HG02973 (cell line): ENCODE measurements around the gene ANKRD36.
"Not testable (repeated sequence)": the region's sequence is repeated elsewhere in the genome, so short reads cannot be mapped to it uniquely, and the experiment has no call there.

Experiments used
- ATAC-seq: cut with Tn5 transposase; IDR thresholded peaks from one replicate; pipeline ENCODE4 v1.9.1; 2021; ENCODE audit warnings: moderate library complexity; ENCODE audit not compliant: unreplicated experiment

ANKRD36 gene

GRCh38 chr2:97112320-97113049, 468 bp upstream of the ANKRD36 start:
- ATAC-seq = not testable (repeated sequence)

- ATAC-seq = peak; percentile 17
Measured at GRCh38 chr2:97113882-97114255, 916 bp downstream of the ANKRD36 start.

GRCh38 chr2:97129090-97129489, 16.1 kb downstream of the ANKRD36 start:
- ATAC-seq = not testable (repeated sequence)

DNA sequence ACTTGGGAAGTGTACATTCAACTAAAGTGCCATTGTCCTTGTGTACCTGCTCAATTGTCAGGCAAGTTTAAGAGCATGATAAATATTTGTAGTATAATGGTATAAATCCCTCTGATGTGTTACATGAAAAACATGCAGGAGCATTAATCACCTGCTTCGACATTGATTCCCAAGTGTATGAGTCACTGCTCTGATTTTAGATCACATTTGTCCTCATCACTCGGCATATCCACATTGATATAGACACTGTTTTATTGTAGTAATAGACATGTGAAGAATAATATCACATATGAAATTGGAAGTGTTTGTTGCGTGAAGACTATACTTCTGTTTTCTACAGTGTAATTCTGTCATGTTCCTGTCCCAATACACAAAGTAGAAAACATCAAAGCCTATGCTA, 31.1 kb downstream of the ANKRD36 start:
- not testable (repeated sequence) for ATAC-seq

DNA sequence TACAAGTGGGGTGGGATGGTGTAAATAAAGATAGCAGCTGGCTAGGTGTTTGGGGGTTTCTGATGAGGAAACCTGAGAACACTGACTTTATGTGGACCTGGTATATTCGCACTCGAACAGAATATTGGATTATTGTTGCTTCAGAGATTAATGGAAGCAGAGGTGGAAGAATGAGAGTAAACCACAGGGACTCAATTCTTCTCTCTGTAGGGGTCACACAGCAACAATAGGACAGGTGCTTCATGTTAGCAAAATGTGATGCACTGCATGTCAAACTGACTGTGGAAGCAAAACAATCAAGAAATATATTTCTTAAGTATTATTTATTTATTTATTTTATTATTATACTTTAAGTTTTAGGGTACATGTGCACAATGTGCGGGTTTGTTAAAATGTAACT, 53.6 kb downstream of the ANKRD36 start:
- not testable (repeated sequence) for ATAC-seq

DNA sequence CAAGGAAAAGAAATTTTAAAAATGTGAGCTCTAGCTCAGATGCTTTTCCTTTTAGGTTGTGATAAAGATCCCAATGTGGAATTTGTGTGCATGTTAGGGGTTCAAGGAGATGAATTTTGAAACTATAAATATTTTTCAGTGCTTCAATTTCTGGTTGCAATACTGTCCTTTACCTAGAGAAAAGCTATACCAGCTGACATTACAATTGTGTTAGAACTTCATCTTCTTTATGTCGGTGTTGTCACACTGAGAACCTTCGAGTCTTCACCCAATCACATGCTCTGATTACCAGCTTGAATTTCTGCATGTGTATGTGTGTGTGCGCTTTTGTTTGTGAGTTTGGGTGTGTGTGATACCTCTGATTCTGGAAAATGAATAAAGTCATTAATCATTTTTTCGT, 55.0 kb downstream of the ANKRD36 start:
- ATAC-seq = not testable (repeated sequence)

DNA sequence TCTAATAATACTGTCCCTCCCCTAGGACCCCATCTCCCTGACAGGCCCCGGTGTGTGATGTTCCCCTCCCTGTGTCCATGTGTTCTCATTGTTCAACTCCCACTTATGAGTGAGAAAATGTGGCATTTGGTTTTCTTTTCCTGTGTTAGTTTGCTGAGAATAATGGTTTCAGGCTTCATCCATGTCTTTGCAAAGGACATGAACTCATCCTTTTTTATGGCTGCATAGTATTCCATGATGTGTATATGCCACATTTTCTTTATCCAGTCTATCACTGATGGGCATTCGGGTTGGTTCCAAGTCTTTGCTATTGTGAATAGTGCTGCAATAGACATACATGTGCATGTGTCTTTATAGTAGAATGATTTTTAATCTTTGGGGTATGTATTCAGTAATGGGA, 55.6 kb downstream of the ANKRD36 start:
- ATAC-seq = not testable (repeated sequence)

DNA sequence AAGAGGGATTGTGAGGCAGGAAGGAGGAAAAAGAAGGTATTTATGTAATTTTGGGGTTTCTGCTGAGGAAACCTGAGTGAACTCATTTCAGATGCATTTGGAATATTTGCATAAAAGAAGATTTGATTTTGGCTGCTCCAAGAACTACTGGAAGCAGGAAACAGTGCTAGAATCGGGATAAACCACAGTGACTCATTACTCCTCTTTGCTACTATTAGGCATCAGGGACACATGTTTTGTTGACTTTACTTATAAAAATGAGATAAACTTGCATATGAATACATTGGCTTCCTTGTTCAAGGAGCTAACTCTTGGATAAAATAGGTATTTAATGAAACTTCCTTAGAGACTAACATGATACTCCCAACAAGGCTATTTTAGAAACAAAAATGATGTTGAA, 67.4 kb downstream of the ANKRD36 start:
- not testable (repeated sequence) for ATAC-seq

DNA sequence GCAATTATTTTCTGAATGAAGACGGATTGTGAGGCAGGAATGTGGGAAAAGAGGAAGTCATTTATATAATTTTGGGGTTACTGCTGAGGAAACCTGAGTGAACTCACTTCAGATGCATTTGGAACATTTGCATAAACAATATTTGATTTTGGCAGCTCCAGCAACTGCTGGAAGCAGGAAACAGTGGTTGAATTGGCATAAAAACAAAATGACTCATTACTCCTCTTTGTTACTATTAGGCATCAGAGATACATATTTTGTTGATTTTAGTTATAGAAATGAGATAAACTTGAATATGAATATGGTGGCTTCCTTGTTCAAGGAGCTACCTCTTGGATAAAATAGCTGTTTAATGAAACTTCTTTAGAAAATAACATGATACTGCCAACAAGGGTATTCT, 82.4 kb downstream of the ANKRD36 start:
- not testable (repeated sequence) for ATAC-seq

DNA sequence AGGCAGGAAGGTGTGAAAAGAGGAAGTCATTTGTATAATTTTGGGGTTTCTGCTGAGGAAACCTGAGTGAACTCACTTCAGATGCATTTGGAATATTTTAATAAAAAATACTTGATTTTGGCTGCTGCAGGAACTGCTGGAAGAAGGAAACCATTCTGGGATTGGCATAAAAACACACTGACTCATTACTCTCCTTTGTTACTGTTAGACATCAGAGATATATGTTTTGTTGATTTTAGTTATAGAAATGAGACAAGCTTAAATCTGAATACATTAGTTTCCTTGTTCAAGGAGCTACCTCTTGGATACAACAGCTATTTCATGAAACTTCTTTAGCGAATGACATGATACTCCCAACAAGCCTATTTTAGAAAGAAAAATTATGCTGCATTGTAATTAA, 84.3 kb downstream of the ANKRD36 start:
- not testable (repeated sequence) for ATAC-seq

- not testable (repeated sequence) for ATAC-seq
Measured at GRCh38 chr2:97200887-97201286, 87.9 kb downstream of the ANKRD36 start.

- ATAC-seq = not testable (repeated sequence)
Measured at GRCh38 chr2:97202643-97203250, 89.8 kb downstream of the ANKRD36 start.

- ATAC-seq = no peak
Measured at GRCh38 chr2:97210325-97210724, 97.4 kb downstream of the ANKRD36 start.

GRCh38 chr2:97215025-97215424, 102.1 kb downstream of the ANKRD36 start:
- ATAC-seq = not testable (repeated sequence)

GRCh38 chr2:97230848-97231585, 118.1 kb downstream of the ANKRD36 start:
- not testable (repeated sequence) for ATAC-seq

GRCh38 chr2:97232981-97233380, 120.0 kb downstream of the ANKRD36 start:
- not testable (repeated sequence) for ATAC-seq

- ATAC-seq = not testable (repeated sequence)
Measured at GRCh38 chr2:97233660-97234295, 120.8 kb downstream of the ANKRD36 start.

- not testable (repeated sequence) for ATAC-seq
Measured at GRCh38 chr2:97261192-97261591, 148.2 kb downstream of the ANKRD36 start.

DNA sequence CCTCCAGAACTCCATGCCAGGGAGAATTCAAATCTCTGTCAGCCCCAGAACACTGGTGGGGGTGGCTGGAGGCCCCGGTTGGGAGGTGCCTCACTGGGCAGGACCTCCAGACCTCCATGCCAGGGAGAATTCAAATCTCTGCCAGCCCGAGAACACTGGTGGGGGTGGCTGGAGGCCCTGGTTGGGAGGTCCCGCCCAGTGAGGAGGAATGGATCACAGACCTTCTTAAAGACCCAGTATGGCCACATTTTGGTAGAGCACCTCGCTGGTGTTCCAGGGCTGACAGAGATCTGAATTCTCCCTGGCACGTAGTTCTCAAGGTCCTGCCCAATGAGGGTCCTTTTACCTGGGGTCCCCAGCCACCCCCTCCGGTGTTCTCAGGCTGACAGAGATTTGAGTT, 153.5 kb downstream of the ANKRD36 start:
- not testable (repeated sequence) for ATAC-seq

DNA sequence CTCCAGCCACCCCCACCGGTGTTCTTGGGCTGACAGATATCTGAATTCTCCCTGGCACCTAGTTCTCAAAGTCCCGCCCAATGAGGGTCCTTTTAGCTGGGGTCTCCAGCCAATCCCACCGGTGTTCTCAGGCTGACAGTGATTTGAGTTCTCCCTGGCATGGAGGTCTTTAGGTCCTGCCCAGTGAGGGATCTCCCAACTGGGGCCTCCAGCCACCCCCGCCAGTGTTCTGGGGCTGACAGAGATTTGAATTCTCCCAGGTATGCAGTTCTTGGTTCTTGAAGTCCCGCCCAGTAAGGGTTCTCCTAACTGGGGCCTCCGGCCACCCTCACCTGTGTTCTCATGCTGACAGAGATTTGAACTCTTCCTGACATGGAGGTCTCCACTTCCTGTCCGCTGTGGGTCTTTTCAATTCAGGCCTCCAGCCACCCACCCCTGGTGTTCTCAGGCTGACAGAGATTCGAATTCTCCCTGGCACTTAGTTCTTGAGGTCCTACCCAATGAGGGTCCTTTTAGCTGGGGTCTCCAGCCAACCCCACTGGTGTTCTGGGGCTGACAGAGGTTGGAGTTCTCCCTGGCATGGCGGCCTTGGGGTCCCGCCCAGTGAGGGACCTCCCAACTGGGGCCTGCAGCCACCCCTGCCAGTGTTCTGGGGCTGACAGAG, 154.6 kb downstream of the ANKRD36 start:
- no peak for ATAC-seq
